WTC11 (cell line): ENCODE data around the gene EEF2K. TPM values are rescaled to one million over a fixed set of nuclear protein-coding genes. Genes with fewer than 3 reads are reported as not detected.

Experiments used
- ATAC-seq: fragments of 200-7000 bp; cut with Tn5 transposase; 2 replicates; pipeline ENCODE4 v1.10.0; 2021; ENCODE audit warnings: mild to moderate bottlenecking, moderate library complexity
- CTCF ChIA-PET: fragments of 300-600 bp; sonication (Branson Sonifier 250); formaldehyde crosslinking; loops from one replicate; lab custom pipeline; 2021; ENCODE audit warnings: antibody characterized with exemption; lab: Charles Lee
- POLR2A ChIA-PET: fragments of 350-600 bp; sonication (Branson Sonifier 250); formaldehyde crosslinking; loops from one replicate; lab custom pipeline; 2021; ENCODE audit warnings: antibody characterized with exemption; lab: Charles Lee
- DNase-seq: peaks from one replicate; pipeline ENCODE4 v3.0.0; 2021; ENCODE audit warnings: low spot score
- H3K27ac Mint-ChIP-seq: 2 replicates; pipeline ENCODE4 v1.8.0; 2021; ENCODE audit warnings: mixed read lengths
- H3K27me3 Mint-ChIP-seq: 2 replicates; pipeline ENCODE4 v1.8.0; 2021; ENCODE audit warnings: low read depth, mild to moderate bottlenecking, moderate library complexity, mixed read lengths
- H3K36me3 Mint-ChIP-seq: 2 replicates; pipeline ENCODE4 v1.8.0; 2021; ENCODE audit warnings: mixed read lengths
- H3K4me1 Mint-ChIP-seq: 2 replicates; pipeline ENCODE4 v1.8.0; 2022; ENCODE audit warnings: mixed read lengths
- H3K4me3 Mint-ChIP-seq: 2 replicates; pipeline ENCODE4 v1.8.0; 2021; ENCODE audit warnings: mild to moderate bottlenecking, moderate library complexity, mixed read lengths
- H3K9me3 Mint-ChIP-seq: 2 replicates; pipeline ENCODE4 v1.8.0; 2021; ENCODE audit warnings: mixed read lengths
- FOXP4 ChIP-seq: sonication (generic); formaldehyde crosslinking; IDR thresholded peaks from 2 replicates; pipeline ENCODE4 v1.8.0; 2022; ENCODE audit warnings: mild to moderate bottlenecking, missing genetic modification reagents
- GRHL2 ChIP-seq: fragments of 250-450 bp; sonication (Bioruptor Pico); IDR thresholded peaks from 2 replicates; pipeline ENCODE4 v1.8.0; 2022; ENCODE audit warnings: mild to moderate bottlenecking, moderate library complexity; ENCODE audit not compliant: insufficient replicate concordance, severe bottlenecking
- JAZF1 ChIP-seq: fragments of 250-450 bp; sonication (Bioruptor Pico); IDR thresholded peaks from 2 replicates; pipeline ENCODE4 v1.9.0; 2021; ENCODE audit warnings: moderate library complexity, mild to moderate bottlenecking, inconsistent platforms
- MYBL2 ChIP-seq: sonication (generic); formaldehyde crosslinking; IDR thresholded peaks from 2 replicates; pipeline ENCODE4 v1.8.1; 2023; ENCODE audit warnings: mild to moderate bottlenecking, moderate library complexity, missing genetic modification reagents
- NFE2L1 ChIP-seq: sonication (generic); formaldehyde crosslinking; IDR thresholded peaks from 2 replicates; pipeline ENCODE4 v1.8.1; 2023; ENCODE audit warnings: missing genetic modification reagents
- NFYB ChIP-seq: sonication (generic); formaldehyde crosslinking; conservative IDR thresholded peaks from 2 replicates; pipeline ENCODE4 v1.8.0; 2022; ENCODE audit warnings: low read depth, missing genetic modification reagents
- PRDM15 ChIP-seq: sonication (generic); formaldehyde crosslinking; IDR thresholded peaks from 2 replicates; pipeline ENCODE4 v1.8.0; 2022; ENCODE audit warnings: missing genetic modification reagents
- RELA ChIP-seq: sonication (generic); formaldehyde crosslinking; IDR thresholded peaks from 2 replicates; pipeline ENCODE4 v1.8.1; 2022; ENCODE audit warnings: missing genetic modification reagents, mild to moderate bottlenecking, borderline replicate concordance
- RORB ChIP-seq: fragments of 250-450 bp; sonication (Bioruptor Pico); IDR thresholded peaks from 2 replicates; pipeline ENCODE4 v1.9.0; 2021; ENCODE audit warnings: mild to moderate bottlenecking
- USF2 ChIP-seq: sonication (generic); formaldehyde crosslinking; IDR thresholded peaks from 2 replicates; pipeline ENCODE4 v1.8.1; 2023; ENCODE audit warnings: mild to moderate bottlenecking, missing genetic modification reagents, moderate library complexity
- ZMAT4 ChIP-seq: fragments of 250-450 bp; sonication (Bioruptor Pico); IDR thresholded peaks from 2 replicates; pipeline ENCODE4 v1.9.0; 2021; ENCODE audit warnings: mild to moderate bottlenecking
- ZNF219 ChIP-seq: sonication (generic); formaldehyde crosslinking; IDR thresholded peaks from 2 replicates; pipeline ENCODE4 v1.8.0; 2023; ENCODE audit warnings: missing genetic modification reagents, mild to moderate bottlenecking, borderline replicate concordance
- ZNF423 ChIP-seq: fragments of 250-450 bp; sonication (Bioruptor Pico); IDR thresholded peaks from 2 replicates; pipeline ENCODE4 v2.1.2; 2022; ENCODE audit warnings: mild to moderate bottlenecking, moderate library complexity
- ZSCAN18 ChIP-seq: fragments of 250-450 bp; sonication (Bioruptor Pico); IDR thresholded peaks from 2 replicates; pipeline ENCODE4 v2.1.2; 2022; ENCODE audit warnings: mild to moderate bottlenecking, moderate library complexity
- total RNA-seq: library from RNA; stranded (reverse); gene quantifications from 3 replicates; pipeline ENCODE4 v1.2.3, GENCODE V29; 2021

Gene EEF2K
- total RNA-seq, 1 experiment from 2014 or later, result 26.7 TPM

- Mint-ChIP-seq H3K4me1 (no peaks in the 10 kb centered on the region), H3K27ac (no peak overlapping the region), H3K36me3 (peaks cover 36% of the 10 kb centered on the region), H3K9me3 (no peaks in the 10 kb centered on the region), H3K4me3 (no peak overlapping the region), H3K27me3 (no peaks in the 10 kb centered on the region)
- ChIA-PET CTCF (no interaction called here), POLR2A (no interaction called here)
- DNase-seq, result no peak
- no peak for ATAC-seq
- TF ChIP-seq PRDM15 (CRISPR knock-in tag) (no peak), ZSCAN18 (CRISPR knock-in tag) (no peak), GRHL2 (CRISPR knock-in tag) (no peak), ZNF423 (CRISPR knock-in tag) (no peak), ZMAT4 (CRISPR knock-in tag) (no peak), FOXP4 (no peak), RORB (CRISPR knock-in tag) (no peak)
These were observed 120.2 kb downstream of the EEF2K start for GRCh38 chr16:22326369-22326652.

GRCh38 chr16:22326771-22327445 lies 120.8 kb downstream of the EEF2K start:
- TF ChIP-seq USF2 (CRISPR knock-in tag) (no peak), JAZF1 (CRISPR knock-in tag) (no peak), MYBL2 (CRISPR knock-in tag) (no peak)
- no peaks in the 10 kb centered on the region for H3K27me3 Mint-ChIP-seq
- ATAC-seq, result no peak
- DNase-seq, result no peak
- H3K27ac Mint-ChIP-seq, result no peak overlapping the region
- ChIA-PET CTCF (no interaction called here), POLR2A (no interaction called here)
- H3K9me3 Mint-ChIP-seq, result no peaks in the 10 kb centered on the region
- peaks cover 42% of the 10 kb centered on the region for H3K36me3 Mint-ChIP-seq
- no peak overlapping the region for H3K4me3 Mint-ChIP-seq
- H3K4me1 Mint-ChIP-seq, result no peaks in the 10 kb centered on the region

- H3K27ac Mint-ChIP-seq, result no peak overlapping the region
- TF ChIP-seq NFYB, result no peak
- no peak for TF ChIP-seq RELA (CRISPR knock-in tag)
- no peak for TF ChIP-seq ZNF219 (CRISPR knock-in tag)
- no peak for TF ChIP-seq NFE2L1
- TF ChIP-seq, all 79 proteins: peak for 0
- no peaks in the 10 kb centered on the region for H3K4me1 Mint-ChIP-seq
- no peak overlapping the region for H3K4me3 Mint-ChIP-seq
- DNase-seq, result no peak
- no peaks in the 10 kb centered on the region for H3K9me3 Mint-ChIP-seq
- ChIA-PET CTCF (no interaction called here), POLR2A (no interaction called here)
- peaks cover 47% of the 10 kb centered on the region for H3K36me3 Mint-ChIP-seq
- ATAC-seq, result no peak
- no peaks in the 10 kb centered on the region for H3K27me3 Mint-ChIP-seq
These were observed 121.3 kb downstream of the EEF2K start for GRCh38 chr16:22327446-22327775.
